ENCODE results near the gene PEX6.

PEX6 gene

GRCh38 chr6:42978839-42979522 is at the start of gene PEX6:
TSS of gene PEX6 (minus strand) at chr6:42979181. CDS start at chr6:42979150, 31 bp downstream.
- TF ChIP-seq CTCF (conservative IDR thresholded peaks at IDR 0.05; ENCODE audit: low read length) (no peak), EZH2phosphoT487 (IDR thresholded peaks at IDR 0.05; ENCODE audit: borderline replicate concordance) (no peak)
- Histone ChIP-seq H3K4me1 (ENCODE audit: insufficient read depth, low read length, poor library complexity, severe bottlenecking) (peaks cover 19% of the 10 kb centered on the region), H3K9ac (ENCODE audit: low read depth, low read length, poor library complexity, severe bottlenecking) (peak within 1 kb of the TSS; percentile 87), H3F3A (ENCODE audit: low read depth) (no peaks in the 10 kb centered on the region), H3K79me2 (ENCODE audit: insufficient read depth, low read length) (peaks cover 13% of the 10 kb centered on the region), H3K36me3 (ENCODE audit: insufficient read depth, low read length) (no peaks in the 10 kb centered on the region), H3K9me3 (ENCODE audit: insufficient read depth, low read depth, low read length) (no peaks in the 10 kb centered on the region), H3K9me2 (replicated peaks; ENCODE audit: low read depth, low read length) (no peaks in the 10 kb centered on the region), H3K4me2 (ENCODE audit: low read depth, low read length, poor library complexity, severe bottlenecking) (peak within 1 kb of the TSS; percentile 97), H2AFZ (ENCODE audit: low read length) (peak within 1 kb of the TSS; percentile 78), H4K20me1 (ENCODE audit: insufficient read depth, low read length, poor library complexity, severe bottlenecking) (peaks cover 3% of the 10 kb centered on the region), H3K4me3 (ENCODE audit: low read length, poor library complexity, severe bottlenecking) (peak within 1 kb of the TSS; percentile 89), H3K27me3 (ENCODE audit: insufficient read depth, low read length, poor library complexity, severe bottlenecking) (no peaks in the 10 kb centered on the region)

GRCh38 chr6:43026365-43026764 is 47.4 kb upstream of the PEX6 start:
- H3F3A ChIP-seq (ENCODE audit: low read depth): no peaks in the 10 kb centered on the region
- H3K9ac ChIP-seq (ENCODE audit: low read depth, low read length, poor library complexity, severe bottlenecking): no peak overlapping the region
- H2AFZ ChIP-seq (ENCODE audit: low read length): no peak overlapping the region
- H3K9me2 ChIP-seq (replicated peaks; ENCODE audit: low read depth, low read length): no peaks in the 10 kb centered on the region
- peaks cover 42% of the 10 kb centered on the region for H3K36me3 ChIP-seq (ENCODE audit: insufficient read depth, low read length)
- no peak for TF ChIP-seq EZH2phosphoT487 (IDR thresholded peaks at IDR 0.05; ENCODE audit: borderline replicate concordance)
- TF ChIP-seq CTCF (conservative IDR thresholded peaks at IDR 0.05; ENCODE audit: low read length): no peak
- H3K79me2 ChIP-seq (ENCODE audit: insufficient read depth, low read length): peaks cover 38% of the 10 kb centered on the region
- H3K4me1 ChIP-seq (ENCODE audit: insufficient read depth, low read length, poor library complexity, severe bottlenecking): peaks cover 17% of the 10 kb centered on the region
- H3K4me3 ChIP-seq (ENCODE audit: low read length, poor library complexity, severe bottlenecking): no peak overlapping the region
- H3K9me3 ChIP-seq (ENCODE audit: insufficient read depth, low read depth, low read length): no peaks in the 10 kb centered on the region
- no peak overlapping the region for H3K4me2 ChIP-seq (ENCODE audit: low read depth, low read length, poor library complexity, severe bottlenecking)
- H4K20me1 ChIP-seq (ENCODE audit: insufficient read depth, low read length, poor library complexity, severe bottlenecking): peaks cover 23% of the 10 kb centered on the region
- H3K27me3 ChIP-seq (ENCODE audit: insufficient read depth, low read length, poor library complexity, severe bottlenecking): no peaks in the 10 kb centered on the region

- peak overlapping the region; percentile 34 for H3K4me2 ChIP-seq (ENCODE audit: low read depth, low read length, poor library complexity, severe bottlenecking)
- TF ChIP-seq EZH2phosphoT487 (IDR thresholded peaks at IDR 0.05; ENCODE audit: borderline replicate concordance): no peak
- no peak for TF ChIP-seq CTCF (conservative IDR thresholded peaks at IDR 0.05; ENCODE audit: low read length)
- peaks cover 35% of the 10 kb centered on the region; the same call in 1 of the 2 replicates for H3K36me3 ChIP-seq (ENCODE audit: insufficient read depth, low read length)
Observed at GRCh38 chr6:43024436-43024835, 45.5 kb upstream of the PEX6 start.

More at GRCh38 chr6:43024436-43024835, 45.5 kb upstream of the PEX6 start:
- Histone ChIP-seq H2AFZ (ENCODE audit: low read length) (no peak overlapping the region), H3K9me2 (replicated peaks; ENCODE audit: low read depth, low read length) (no peaks in the 10 kb centered on the region), H3K79me2 (ENCODE audit: insufficient read depth, low read length) (peaks cover 44% of the 10 kb centered on the region), H3K9me3 (ENCODE audit: insufficient read depth, low read depth, low read length) (no peaks in the 10 kb centered on the region), H3K9ac (ENCODE audit: low read depth, low read length, poor library complexity, severe bottlenecking) (no peak overlapping the region), H3K4me1 (ENCODE audit: insufficient read depth, low read length, poor library complexity, severe bottlenecking) (peaks cover 23% of the 10 kb centered on the region), H3F3A (ENCODE audit: low read depth) (no peaks in the 10 kb centered on the region), H3K27me3 (ENCODE audit: insufficient read depth, low read length, poor library complexity, severe bottlenecking) (no peaks in the 10 kb centered on the region), H4K20me1 (ENCODE audit: insufficient read depth, low read length, poor library complexity, severe bottlenecking) (peaks cover 23% of the 10 kb centered on the region), H3K4me3 (ENCODE audit: low read length, poor library complexity, severe bottlenecking) (no peak overlapping the region)

All from Loucy (cell line).